Loucy (cell line): ENCODE data around the gene CHERP.

ENCODE experiments used
- H2AFZ ChIP-seq: fragments of 200-600 bp; sonication (generic); 2 replicates; pipeline ENCODE4 v1.6.0; 2016; ENCODE audit warnings: antibody characterized with exemption, mild to moderate bottlenecking, low read length, moderate library complexity
- H3F3A ChIP-seq: fragments of 200-600 bp; 2 replicates; pipeline ENCODE4 v1.6.0; 2016; ENCODE audit warnings: antibody characterized with exemption, low read depth, mild to moderate bottlenecking
- H3K27me3 ChIP-seq: fragments of 200-600 bp; sonication (generic); 2 replicates; pipeline ENCODE4 v1.6.1; 2014; ENCODE audit warnings: low read length, mild to moderate bottlenecking; ENCODE audit not compliant: insufficient read depth, poor library complexity, severe bottlenecking
- H3K36me3 ChIP-seq: fragments of 200-600 bp; sonication (generic); 2 replicates; pipeline ENCODE4 v1.6.1; 2016; ENCODE audit warnings: low read length; ENCODE audit not compliant: insufficient read depth
- H3K4me1 ChIP-seq: fragments of 200-600 bp; sonication (generic); 2 replicates; pipeline ENCODE4 v1.5.1; 2014; ENCODE audit warnings: low read length, mild to moderate bottlenecking; ENCODE audit not compliant: insufficient read depth, poor library complexity, severe bottlenecking
- H3K4me2 ChIP-seq: fragments of 200-600 bp; sonication (generic); 2 replicates; pipeline ENCODE4 v1.6.0; 2014; ENCODE audit warnings: antibody characterized with exemption, low read length, low read depth, mild to moderate bottlenecking; ENCODE audit not compliant: poor library complexity, severe bottlenecking
- H3K4me3 ChIP-seq: fragments of 200-600 bp; sonication (generic); 2 replicates; pipeline ENCODE4 v1.5.1; 2014; ENCODE audit warnings: low read length, mild to moderate bottlenecking, mixed read lengths; ENCODE audit not compliant: poor library complexity, severe bottlenecking
- H3K79me2 ChIP-seq: fragments of 200-600 bp; sonication (generic); 2 replicates; pipeline ENCODE4 v1.6.1; 2014; ENCODE audit warnings: low read length; ENCODE audit not compliant: insufficient read depth
- H3K9ac ChIP-seq: fragments of 200-600 bp; sonication (generic); 2 replicates; pipeline ENCODE4 v1.6.0; 2014; ENCODE audit warnings: mild to moderate bottlenecking, low read depth, low read length, moderate library complexity; ENCODE audit not compliant: poor library complexity, severe bottlenecking
- H3K9me2 ChIP-seq: fragments of 200-600 bp; sonication (generic); replicated peaks from 2 replicates; pipeline ENCODE4 v1.6.1; 2016; ENCODE audit warnings: low read depth, low read length, mixed read lengths
- H3K9me3 ChIP-seq: fragments of 200-600 bp; sonication (generic); 2 replicates; pipeline ENCODE4 v1.6.1; 2014; ENCODE audit warnings: mild to moderate bottlenecking, antibody characterized with exemption, low read length, low read depth; ENCODE audit not compliant: insufficient read depth
- H4K20me1 ChIP-seq: fragments of 200-600 bp; sonication (generic); 2 replicates; pipeline ENCODE4 v1.6.0; 2014; ENCODE audit warnings: antibody characterized with exemption, low read length, mild to moderate bottlenecking; ENCODE audit not compliant: insufficient read depth, poor library complexity, severe bottlenecking
- CTCF ChIP-seq: fragments of 200-600 bp; sonication (generic); conservative IDR thresholded peaks from 2 replicates; pipeline ENCODE4 v1.5.1; 2014; ENCODE audit warnings: mild to moderate bottlenecking, antibody characterized with exemption, low read length
- EZH2phosphoT487 ChIP-seq: fragments of 200-600 bp; IDR thresholded peaks from 2 replicates; pipeline ENCODE4 v1.6.1; 2018; ENCODE audit warnings: antibody characterized with exemption, mild to moderate bottlenecking, moderate library complexity, borderline replicate concordance

Gene CHERP

DNA sequence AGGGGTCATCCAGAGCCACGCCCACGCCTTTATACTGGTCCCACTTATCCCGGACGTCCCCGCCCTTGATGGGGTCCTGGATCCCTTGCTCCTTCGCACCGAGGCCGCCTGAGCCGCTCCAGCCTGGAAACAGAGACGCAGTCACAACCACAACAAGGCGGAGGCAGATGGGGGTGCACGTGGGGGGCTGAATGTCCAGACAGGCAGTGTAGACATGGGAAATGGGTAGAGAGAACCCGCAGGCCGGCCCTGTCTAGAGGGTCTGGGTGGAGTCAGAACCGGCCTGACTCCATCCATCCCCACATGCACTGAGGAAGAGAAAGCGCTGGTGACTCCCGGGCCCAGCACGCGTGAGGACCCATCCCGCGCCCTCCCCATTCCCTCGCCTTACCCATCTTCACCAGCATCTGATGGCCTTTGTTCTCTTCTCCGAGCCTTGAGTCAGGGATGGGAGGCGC is 23.0 kb downstream of the CHERP start:
- H3K4me2 ChIP-seq: no peak overlapping the region
- no peaks in the 10 kb centered on the region for H3K79me2 ChIP-seq
- no peaks in the 10 kb centered on the region for H4K20me1 ChIP-seq
- H3K4me1 ChIP-seq: no peaks in the 10 kb centered on the region
- no peak overlapping the region for H3K9ac ChIP-seq
- peaks cover 72% of the 10 kb centered on the region; the same call in 1 of the 2 replicates for H3K36me3 ChIP-seq
- no peak overlapping the region for H2AFZ ChIP-seq
- no peaks in the 10 kb centered on the region for H3K27me3 ChIP-seq
- no peaks in the 10 kb centered on the region for H3F3A ChIP-seq
- no peak for TF ChIP-seq CTCF
- no peak for TF ChIP-seq EZH2phosphoT487
- no peak overlapping the region for H3K4me3 ChIP-seq
- H3K9me3 ChIP-seq: no peaks in the 10 kb centered on the region
- no peaks in the 10 kb centered on the region for H3K9me2 ChIP-seq

- H3K79me2 ChIP-seq: no peaks in the 10 kb centered on the region
- H4K20me1 ChIP-seq: no peaks in the 10 kb centered on the region
- H3K9ac ChIP-seq: no peak overlapping the region
- no peaks in the 10 kb centered on the region for H3K4me1 ChIP-seq
- H3K9me2 ChIP-seq: no peaks in the 10 kb centered on the region
- H3K27me3 ChIP-seq: no peaks in the 10 kb centered on the region
- peaks cover 66% of the 10 kb centered on the region; the same call in 1 of the 2 replicates for H3K36me3 ChIP-seq
- H3K4me2 ChIP-seq: no peak overlapping the region
- no peaks in the 10 kb centered on the region for H3F3A ChIP-seq
- TF ChIP-seq CTCF (no peak), EZH2phosphoT487 (no peak)
- no peak overlapping the region for H3K4me3 ChIP-seq
- no peak overlapping the region for H2AFZ ChIP-seq
- H3K9me3 ChIP-seq: no peaks in the 10 kb centered on the region
Measured at GRCh38 chr19:16518483-16519229, 23.6 kb downstream of the CHERP start.

GRCh38 chr19:16518061-16518460 is 24.2 kb downstream of the CHERP start:
- no peaks in the 10 kb centered on the region for H3K4me1 ChIP-seq
- TF ChIP-seq CTCF: no peak
- no peak for TF ChIP-seq EZH2phosphoT487
- H3K4me2 ChIP-seq: no peak overlapping the region
- H3K79me2 ChIP-seq: no peaks in the 10 kb centered on the region
- H3K9me3 ChIP-seq: no peaks in the 10 kb centered on the region
- no peaks in the 10 kb centered on the region for H3F3A ChIP-seq
- H3K4me3 ChIP-seq: no peak overlapping the region
- no peaks in the 10 kb centered on the region for H3K9me2 ChIP-seq
- H3K9ac ChIP-seq: no peak overlapping the region
- no peak overlapping the region for H2AFZ ChIP-seq
- no peaks in the 10 kb centered on the region for H3K27me3 ChIP-seq
- H4K20me1 ChIP-seq: no peaks in the 10 kb centered on the region
- H3K36me3 ChIP-seq: peaks cover 60% of the 10 kb centered on the region; the same call in 1 of the 2 replicates
